Measurements from ENCODE around the gene TMEM144.

GRCh38 chr4:158282252-158282651 is 72.0 kb downstream of the TMEM144 start:
- TF ChIP-seq CTCF (IDR thresholded peaks at IDR 0.05; ENCODE audit: low read length) (no peak), EZH2phosphoT487 (IDR thresholded peaks at IDR 0.05; ENCODE audit: low read length) (no peak)
